Pulmonary artery endothelial cell (primary cell): Measurements from ENCODE around the gene PDZD2. TPM values are rescaled to one million over a fixed set of nuclear protein-coding genes. Genes with fewer than 3 reads are reported as not detected.
"Not testable (repeated sequence)": the region's sequence is repeated elsewhere in the genome, so short reads cannot be mapped to it uniquely, and the experiment has no call there.

ENCODE experiments used
- DNase-seq: peaks from one replicate; pipeline ENCODE4 v3.0.0-alpha.2; 2011; ENCODE audit warnings: low read depth, low spot score
- total RNA-seq: library from RNA; depleted of rRNA; stranded (reverse); fragments of >200 nt; gene quantifications from 2 replicates; pipeline ENCODE4 v1.2.3, GENCODE V29; 2014

The PDZD2 gene
- total RNA-seq, 1 donor from 2014 or later, result 1.6 TPM

- DNase-seq, result no peak
Measured at GRCh38 chr5:31688515-31689092, 49.7 kb downstream of the PDZD2 start.

GRCh38 chr5:31691408-31691807 lies 52.5 kb downstream of the PDZD2 start:
- not testable (repeated sequence) for DNase-seq

- DNase-seq, result no peak
Measured at GRCh38 chr5:31692561-31693221, 53.8 kb downstream of the PDZD2 start.

- no peak for DNase-seq
Measured at GRCh38 chr5:31698673-31699072, 59.7 kb downstream of the PDZD2 start.

GRCh38 chr5:31701642-31702299 lies 62.8 kb downstream of the PDZD2 start:
- DNase-seq, result no peak

- DNase-seq, result no peak
Measured at GRCh38 chr5:31702712-31703111, 63.8 kb downstream of the PDZD2 start.

GRCh38 chr5:31703757-31704156 lies 64.8 kb downstream of the PDZD2 start:
- DNase-seq, result no peak

- no peak for DNase-seq
Measured at GRCh38 chr5:31706186-31706585, 67.3 kb downstream of the PDZD2 start.

GRCh38 chr5:31707329-31707728 lies 68.4 kb downstream of the PDZD2 start:
- no peak for DNase-seq

GRCh38 chr5:31708089-31708488 lies 69.2 kb downstream of the PDZD2 start:
- DNase-seq, result no peak

- DNase-seq, result no peak
Measured at GRCh38 chr5:31711363-31711762, 72.4 kb downstream of the PDZD2 start.

- no peak for DNase-seq
Measured at GRCh38 chr5:31711935-31712592, 73.1 kb downstream of the PDZD2 start.

- DNase-seq, result no peak
Measured at GRCh38 chr5:31717561-31717960, 78.6 kb downstream of the PDZD2 start.

- no peak for DNase-seq
Measured at GRCh38 chr5:31720004-31720403, 81.1 kb downstream of the PDZD2 start.

GRCh38 chr5:31720811-31721345 lies 81.9 kb downstream of the PDZD2 start:
- no peak for DNase-seq

GRCh38 chr5:31722111-31722510 lies 83.2 kb downstream of the PDZD2 start:
- no peak for DNase-seq

GRCh38 chr5:31725996-31726395 lies 87.1 kb downstream of the PDZD2 start:
- no peak for DNase-seq

GRCh38 chr5:31726952-31727351 lies 88.0 kb downstream of the PDZD2 start:
- no peak for DNase-seq

- no peak for DNase-seq
Measured at GRCh38 chr5:31728039-31728438, 89.1 kb downstream of the PDZD2 start.

- not testable (repeated sequence) for DNase-seq
Measured at GRCh38 chr5:31728806-31729205, 89.9 kb downstream of the PDZD2 start.

GRCh38 chr5:31730139-31730538 lies 91.2 kb downstream of the PDZD2 start:
- no peak for DNase-seq

GRCh38 chr5:31731016-31731415 lies 92.1 kb downstream of the PDZD2 start:
- no peak for DNase-seq
